NCI-H1694 (cell line): Measurements from ENCODE around the gene ZBTB9.
"Not testable (repeated sequence)": the region's sequence is repeated elsewhere in the genome, so short reads cannot be mapped to it uniquely, and the experiment has no call there.

Experiments
- DNase-seq: peaks from one replicate; lab custom pipeline; 2025; lab: John Stamatoyannopoulos, UW

ZBTB9 gene

GRCh38 chr6:33466075-33466735 is 11.8 kb downstream of the ZBTB9 start:
- no peak for DNase-seq

- no peak for DNase-seq
Observed at GRCh38 chr6:33467091-33467490, 12.7 kb downstream of the ZBTB9 start.

- no peak for DNase-seq
Observed at GRCh38 chr6:33469661-33470060, 15.3 kb downstream of the ZBTB9 start.

GRCh38 chr6:33477864-33478263 is 23.5 kb downstream of the ZBTB9 start:
- no peak for DNase-seq

- no peak for DNase-seq
Observed at GRCh38 chr6:33481192-33481591, 26.8 kb downstream of the ZBTB9 start.

- not testable (repeated sequence) for DNase-seq
Observed at GRCh38 chr6:33482620-33483019, 28.2 kb downstream of the ZBTB9 start.

GRCh38 chr6:33483678-33484077 is 29.3 kb downstream of the ZBTB9 start:
- DNase-seq = no peak

GRCh38 chr6:33484673-33485262 is 30.4 kb downstream of the ZBTB9 start:
- DNase-seq = not testable (repeated sequence)

GRCh38 chr6:33485680-33486079 is 31.3 kb downstream of the ZBTB9 start:
- DNase-seq = not testable (repeated sequence)

- DNase-seq = no peak
Observed at GRCh38 chr6:33488339-33488738, 34.0 kb downstream of the ZBTB9 start.

- DNase-seq = no peak
Observed at GRCh38 chr6:33490198-33490597, 35.8 kb downstream of the ZBTB9 start.

- no peak for DNase-seq
Observed at GRCh38 chr6:33490621-33491020, 36.2 kb downstream of the ZBTB9 start.

- DNase-seq = no peak
Observed at GRCh38 chr6:33492093-33492492, 37.7 kb downstream of the ZBTB9 start.

- no peak for DNase-seq
Observed at GRCh38 chr6:33497157-33497556, 42.8 kb downstream of the ZBTB9 start.

GRCh38 chr6:33502486-33502885 is 48.1 kb downstream of the ZBTB9 start:
- DNase-seq = no peak

- no peak for DNase-seq
Observed at GRCh38 chr6:33504486-33504885, 50.1 kb downstream of the ZBTB9 start.

GRCh38 chr6:33505548-33506370 is 51.4 kb downstream of the ZBTB9 start:
- no peak for DNase-seq
